H1 (cell line): ENCODE data around the gene BIN1. TPM values are rescaled to one million over a fixed set of nuclear protein-coding genes. Genes with fewer than 3 reads are reported as not detected.

Experiments
- CTCF ChIA-PET: fragments of 300-600 bp; sonication (Branson Sonifier 250); formaldehyde crosslinking; loops from one replicate; lab custom pipeline; 2021; ENCODE audit not compliant: partially characterized antibody; lab: Charles Lee
- POLR2A ChIA-PET: fragments of 300-600 bp; sonication (Branson Sonifier 250); formaldehyde crosslinking; loops from one replicate; lab custom pipeline; 2021; ENCODE audit warnings: inconsistent platforms; ENCODE audit not compliant: partially characterized antibody; lab: Charles Lee
- DNase-seq, 2 experiments: peaks; one replicate each; pipeline versions ENCODE4 v3.0.0 to v3.0.0-alpha.2; 2010 to 2022; ENCODE audit warnings: low spot score in 2 of 2, low read depth in 1 of 2, mixed read lengths in 1 of 2
- FAIRE-seq: peaks from 2 replicates; lab custom pipeline; 2011; peaks lifted over from hg19 to GRCh38; lab: Jason Lieb, UNC
- H2AFZ ChIP-seq: 2 replicates; pipeline ENCODE4 v1.8.1; 2012; ENCODE audit warnings: low read length, inconsistent platforms
- H2AK5ac ChIP-seq: 2 replicates; pipeline ENCODE4 v1.6.1; 2013; ENCODE audit warnings: low read depth, low read length
- H2BK120ac ChIP-seq: replicated peaks from 2 replicates; pipeline ENCODE3; 2013; ENCODE audit warnings: low read depth, low read length, inconsistent platforms
- H2BK12ac ChIP-seq: 2 replicates; pipeline ENCODE4 v1.6.1; 2013; ENCODE audit warnings: low read depth, low read length
- H2BK15ac ChIP-seq: 2 replicates; pipeline ENCODE4 v1.6.1; 2013; ENCODE audit warnings: low read length
- H2BK20ac ChIP-seq: 2 replicates; pipeline ENCODE4 v1.6.1; 2013; ENCODE audit warnings: low read length
- H2BK5ac ChIP-seq: 2 replicates; pipeline ENCODE4 v1.6.1; 2013; ENCODE audit warnings: low read depth, low read length
- H3K14ac ChIP-seq: 2 replicates; pipeline ENCODE4 v1.6.1; 2013; ENCODE audit warnings: inconsistent platforms; ENCODE audit not compliant: insufficient read length
- H3K18ac ChIP-seq: 2 replicates; pipeline ENCODE4 v1.6.1; 2013; ENCODE audit warnings: low read length; ENCODE audit errors: extremely low read depth
- H3K23ac ChIP-seq: 2 replicates; pipeline ENCODE4 v1.6.1; 2013; ENCODE audit warnings: inconsistent platforms; ENCODE audit not compliant: insufficient read length
- H3K23me2 ChIP-seq: 2 replicates; pipeline ENCODE4 v1.6.1; 2013; ENCODE audit warnings: low read depth, low read length
- H3K27ac ChIP-seq: 2 replicates; pipeline ENCODE4 v1.6.1; 2011; ENCODE audit warnings: low read depth, low read length, inconsistent platforms
- H3K27me3 ChIP-seq, 4 experiments: replicated peaks in 1 of 4; 1 replicate in 1 of 4; 2 replicates in 3 of 4; pipeline versions ENCODE4 v1.6.1 to v1.8.1; 2011 to 2013; ENCODE audit warnings: low read length in 3 of 4, mild to moderate bottlenecking in 3 of 4, inconsistent platforms in 2 of 4, mixed read lengths in 2 of 4, moderate library complexity in 1 of 4; ENCODE audit not compliant: control insufficient read depth in 3 of 4, insufficient read depth in 3 of 4; ENCODE audit errors: extremely low read depth in 1 of 4
- H3K36me3 ChIP-seq, 4 experiments: 2 replicates each; pipeline versions ENCODE4 v1.6.1 to v1.8.1; 2011 to 2013; ENCODE audit warnings: mild to moderate bottlenecking in 4 of 4, low read length in 3 of 4, moderate library complexity in 2 of 4, control low read depth in 1 of 4, inconsistent platforms in 1 of 4; ENCODE audit not compliant: insufficient read depth in 4 of 4, control insufficient read depth in 2 of 4
- H3K4ac ChIP-seq: replicated peaks from 2 replicates; pipeline ENCODE3; 2013; ENCODE audit warnings: low read length, low read depth, mixed read lengths, inconsistent platforms; ENCODE audit not compliant: insufficient read length
- H3K4me1 ChIP-seq, 4 experiments: replicated peaks in 1 of 4; 1 replicate in 1 of 4; 2 replicates in 3 of 4; pipeline versions ENCODE4 v1.6.1 to v1.8.1; 2011 to 2013; ENCODE audit warnings: low read length in 3 of 4, inconsistent platforms in 2 of 4, mixed read lengths in 1 of 4; ENCODE audit not compliant: insufficient read depth in 4 of 4, control insufficient read depth in 3 of 4
- H3K4me2 ChIP-seq, 2 experiments: 2 replicates each; pipeline versions ENCODE4 v1.6.1 to v1.8.1; 2011 to 2013; ENCODE audit warnings: low read depth in 2 of 2, low read length in 2 of 2, control low read depth in 1 of 2, inconsistent platforms in 1 of 2, mild to moderate bottlenecking in 1 of 2; ENCODE audit not compliant: insufficient read depth in 1 of 2
- H3K4me3 ChIP-seq, 4 experiments: fragments of 200-600, 300-600 bp in 1 of 4; sonication (generic), shearing (Covaris generic), sonication (Bioruptor Twin) in 1 of 4; 2 replicates each; pipeline versions ENCODE4 v1.5.1 to v1.8.1; 2011 to 2016; ENCODE audit warnings: low read length in 4 of 4, low read depth in 3 of 4, control low read depth in 2 of 4, inconsistent platforms in 2 of 4, mild to moderate bottlenecking in 2 of 4, mixed read lengths in 1 of 4, moderate library complexity in 1 of 4; ENCODE audit not compliant: insufficient read depth in 2 of 4; ENCODE audit errors: extremely low read depth in 1 of 4
- H3K56ac ChIP-seq: replicated peaks from 2 replicates; pipeline ENCODE3; 2013; ENCODE audit warnings: low read depth, mild to moderate bottlenecking, mixed read lengths, low read length, inconsistent platforms; ENCODE audit not compliant: insufficient read length
- H3K79me1 ChIP-seq: 2 replicates; pipeline ENCODE4 v1.6.1; 2013; ENCODE audit warnings: low read depth, low read length, control low read depth
- H3K79me2 ChIP-seq, 2 experiments: 2 replicates each; pipeline versions ENCODE4 v1.6.1 to v1.8.1; 2012 to 2013; ENCODE audit warnings: low read length in 2 of 2, mild to moderate bottlenecking in 2 of 2, inconsistent platforms in 1 of 2; ENCODE audit not compliant: insufficient read depth in 2 of 2, control insufficient read depth in 1 of 2
- H3K9ac ChIP-seq, 4 experiments: replicated peaks in 1 of 4; 1 replicate in 1 of 4; 2 replicates in 3 of 4; pipeline versions ENCODE4 v1.6.1 to v1.8.1; 2011 to 2013; ENCODE audit warnings: low read depth in 3 of 4, low read length in 3 of 4, control low read depth in 2 of 4, mild to moderate bottlenecking in 2 of 4, moderate library complexity in 2 of 4, inconsistent platforms in 1 of 4; ENCODE audit errors: extremely low read depth in 1 of 4
- H3K9me3 ChIP-seq, 2 experiments: 2 replicates each; pipeline versions ENCODE4 v1.6.1 to v1.8.1; 2012 to 2013; ENCODE audit warnings: mild to moderate bottlenecking in 2 of 2, moderate library complexity in 2 of 2, control low read depth in 1 of 2, inconsistent platforms in 1 of 2, low read depth in 1 of 2, low read length in 1 of 2, mixed read lengths in 1 of 2; ENCODE audit not compliant: insufficient read depth in 2 of 2
- H4K20me1 ChIP-seq, 2 experiments: replicated peaks in 1 of 2; 2 replicates each; pipeline versions ENCODE3 to v1.8.1; 2011 to 2013; ENCODE audit warnings: inconsistent platforms in 2 of 2, low read length in 2 of 2, mild to moderate bottlenecking in 1 of 2; ENCODE audit not compliant: insufficient read depth in 2 of 2, control insufficient read depth in 1 of 2
- H4K5ac ChIP-seq: 2 replicates; pipeline ENCODE4 v1.6.1; 2013; ENCODE audit warnings: low read length, low read depth, mixed read lengths, inconsistent platforms; ENCODE audit not compliant: insufficient read length
- H4K8ac ChIP-seq: 2 replicates; pipeline ENCODE4 v1.8.0; 2013; ENCODE audit warnings: mild to moderate bottlenecking, moderate library complexity, low read length, inconsistent platforms; ENCODE audit not compliant: insufficient read depth; ENCODE audit errors: extremely low read depth
- H4K91ac ChIP-seq: replicated peaks from 2 replicates; pipeline ENCODE3; 2013; ENCODE audit warnings: low read length, mixed read lengths, inconsistent platforms; ENCODE audit not compliant: insufficient read length
- RNF2 ChIP-seq: fragments of 200-900, 300-1000 bp; sonication (generic); IDR thresholded peaks from 2 replicates; pipeline ENCODE4 v1.7.1; 2016; ENCODE audit warnings: borderline replicate concordance, low read depth, mild to moderate bottlenecking, antibody characterized with exemption, low read length; ENCODE audit not compliant: poor library complexity, severe bottlenecking; ENCODE audit errors: missing control alignments
- RXRA ChIP-seq: IDR thresholded peaks from 2 replicates; pipeline ENCODE4 v1.6.1; 2011; ENCODE audit warnings: low read depth, mild to moderate bottlenecking, low read length, moderate library complexity; ENCODE audit not compliant: insufficient read depth
- SIX5 ChIP-seq: IDR thresholded peaks from 2 replicates; pipeline ENCODE4 v1.6.1; 2011; ENCODE audit warnings: mild to moderate bottlenecking, low read depth, low read length
- ZNF274 ChIP-seq: IDR thresholded peaks from 2 replicates; pipeline ENCODE4 v1.7.0; 2012; ENCODE audit warnings: low read length, borderline replicate concordance; ENCODE audit errors: extremely low read depth
- WGBS, 2 experiments: shearing (Covaris generic) in 1 of 2; methylation state at CpG; one replicate each; pipeline versions ENCODE4 v1.1.6 to v1.1.7; 2013 to 2015; ENCODE audit warnings: low lambda C conversion rate in 2 of 2, mixed read lengths in 2 of 2, inconsistent platforms in 1 of 2, low coverage in 1 of 2, missing lambda C conversion rate in 1 of 2; ENCODE audit not compliant: insufficient replicate concordance in 2 of 2, insufficient coverage in 1 of 2, insufficient read length in 1 of 2; ENCODE audit errors: extremely low coverage in 1 of 2, missing lambda C conversion rate in 1 of 2; 5-methylcytosine and 5-hydroxymethylcytosine counted together
- polyA plus RNA-seq, 7 experiments: library from polyadenylated mRNA; depleted of rRNA in 3 of 7; stranded (reverse) in 5 of 7; unstranded in 2 of 7; fragments of >200 nt in 5 of 7; fragments of 200-250 nt in 2 of 7; gene quantifications; 1 replicate in 5 of 7; 2 replicates in 1 of 7; 4 replicates in 1 of 7; pipeline versions ENCODE4 v1.2.1 to v1.2.3, GENCODE V29; 2011 to 2013; ENCODE audit warnings: missing spikeins in 2 of 7, mixed read lengths in 2 of 7
- total RNA-seq: library from RNA; stranded (reverse); fragmentation: NEBNext Ultra II Directional; extraction: Animal tissue kit (Norgen Biotek cat#: 25700); gene quantifications from 2 replicates; pipeline ENCODE4 v1.2.1, GENCODE V29; 2021

Gene BIN1
- total and polyA plus RNA-seq, 2 of the 8 experiments (the other 6 are each of a cell fraction or from before 2014, with no cell fraction given): 23.6 to 35.6 TPM

DNA sequence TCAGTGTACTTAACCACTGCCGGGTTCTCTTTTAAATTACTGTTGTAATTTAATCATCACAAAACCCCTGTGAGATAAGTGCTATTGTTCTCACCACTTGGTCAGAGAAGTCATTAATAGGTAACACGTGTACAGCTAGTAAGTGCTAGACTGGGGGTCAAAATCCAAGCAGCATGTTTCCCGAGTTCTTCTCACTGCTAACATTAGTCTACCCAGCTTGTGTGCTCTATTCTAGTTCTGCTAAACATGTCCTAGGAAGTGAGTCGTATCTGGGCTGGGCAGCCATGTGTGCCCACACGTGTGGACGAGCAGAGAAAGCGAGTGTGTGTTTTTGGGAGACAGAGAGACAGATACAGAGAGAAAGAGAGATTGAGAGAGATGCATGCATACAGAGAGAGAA is 94.1 kb downstream of the BIN1 start:
- Histone ChIP-seq H2BK20ac (no peak overlapping the region), H3K4ac (no peak overlapping the region), H2AK5ac (no peak overlapping the region), H3K18ac (no peak overlapping the region), H3K23ac (no peak overlapping the region), H3K14ac (no peak overlapping the region), H3K79me2 (no peaks in the 10 kb centered on the region), H3K79me1 (no peaks in the 10 kb centered on the region), H3K27ac (no peak overlapping the region), H2BK120ac (no peak overlapping the region), H3K4me3 (no peak overlapping the region), H2BK15ac (no peak overlapping the region), H3K36me3 (no peaks in the 10 kb centered on the region), H3K9me3 (no peaks in the 10 kb centered on the region), H4K8ac (no peak overlapping the region), H4K91ac (no peak overlapping the region), H4K20me1 (no peaks in the 10 kb centered on the region), H3K56ac (no peak overlapping the region), H3K4me2 (no peak overlapping the region), H2BK12ac (no peak overlapping the region), H4K5ac (no peak overlapping the region), H3K9ac (no peak overlapping the region), H2BK5ac (no peak overlapping the region), H3K4me1 (peaks cover 0 to 4% (median 0%) of the 10 kb centered on the region in 4 experiments; a peak in 2 of 7 replicates), H3K23me2 (no peaks in the 10 kb centered on the region), H2AFZ (no peak overlapping the region), H3K27me3 (no peaks in the 10 kb centered on the region)
- POLR2A ChIA-PET: no interaction called here
- DNase-seq: no peak
- no peak for FAIRE-seq
- TF ChIP-seq RNF2 (no peak), SIX5 (no peak), RXRA (no peak), ZNF274 (no peak)
- WGBS, 2 experiments: 93% methylated on average over 7 of the region's 7 CpGs; no CpG with 5 or more reads in 1 of the 2 experiments
- CTCF ChIA-PET: no interaction called here
